ENCODE measurements around the gene ENGASE.
"Not testable (repeated sequence)": the region's sequence is repeated elsewhere in the genome, so short reads cannot be mapped to it uniquely, and the experiment has no call there.

Gene ENGASE, protein sequence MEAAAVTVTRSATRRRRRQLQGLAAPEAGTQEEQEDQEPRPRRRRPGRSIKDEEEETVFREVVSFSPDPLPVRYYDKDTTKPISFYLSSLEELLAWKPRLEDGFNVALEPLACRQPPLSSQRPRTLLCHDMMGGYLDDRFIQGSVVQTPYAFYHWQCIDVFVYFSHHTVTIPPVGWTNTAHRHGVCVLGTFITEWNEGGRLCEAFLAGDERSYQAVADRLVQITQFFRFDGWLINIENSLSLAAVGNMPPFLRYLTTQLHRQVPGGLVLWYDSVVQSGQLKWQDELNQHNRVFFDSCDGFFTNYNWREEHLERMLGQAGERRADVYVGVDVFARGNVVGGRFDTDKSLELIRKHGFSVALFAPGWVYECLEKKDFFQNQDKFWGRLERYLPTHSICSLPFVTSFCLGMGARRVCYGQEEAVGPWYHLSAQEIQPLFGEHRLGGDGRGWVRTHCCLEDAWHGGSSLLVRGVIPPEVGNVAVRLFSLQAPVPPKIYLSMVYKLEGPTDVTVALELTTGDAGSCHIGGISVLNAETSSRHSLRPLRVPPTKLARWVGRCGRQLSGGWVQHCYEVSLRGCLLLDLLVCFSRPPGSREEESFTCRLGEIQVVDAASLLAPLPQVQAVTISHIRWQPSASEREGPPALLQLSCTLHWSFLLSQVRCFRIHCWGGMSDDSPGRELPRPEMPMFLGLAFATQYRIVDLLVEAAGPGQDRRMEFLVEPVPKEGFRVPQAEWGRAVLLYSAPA

GRCh38 chr17:79074649-79075445 is at the start of gene ENGASE:
Gene ENGASE (plus strand): TSS chr17:79074824. CDS start chr17:79074945, 121 bp downstream.
- peak; percentile 88 for DNase-seq (ENCODE audit: low read depth)

GRCh38 chr17:79024901-79025737 is 49.5 kb upstream of the ENGASE start:
- DNase-seq (ENCODE audit: low read depth) = no peak

DNA sequence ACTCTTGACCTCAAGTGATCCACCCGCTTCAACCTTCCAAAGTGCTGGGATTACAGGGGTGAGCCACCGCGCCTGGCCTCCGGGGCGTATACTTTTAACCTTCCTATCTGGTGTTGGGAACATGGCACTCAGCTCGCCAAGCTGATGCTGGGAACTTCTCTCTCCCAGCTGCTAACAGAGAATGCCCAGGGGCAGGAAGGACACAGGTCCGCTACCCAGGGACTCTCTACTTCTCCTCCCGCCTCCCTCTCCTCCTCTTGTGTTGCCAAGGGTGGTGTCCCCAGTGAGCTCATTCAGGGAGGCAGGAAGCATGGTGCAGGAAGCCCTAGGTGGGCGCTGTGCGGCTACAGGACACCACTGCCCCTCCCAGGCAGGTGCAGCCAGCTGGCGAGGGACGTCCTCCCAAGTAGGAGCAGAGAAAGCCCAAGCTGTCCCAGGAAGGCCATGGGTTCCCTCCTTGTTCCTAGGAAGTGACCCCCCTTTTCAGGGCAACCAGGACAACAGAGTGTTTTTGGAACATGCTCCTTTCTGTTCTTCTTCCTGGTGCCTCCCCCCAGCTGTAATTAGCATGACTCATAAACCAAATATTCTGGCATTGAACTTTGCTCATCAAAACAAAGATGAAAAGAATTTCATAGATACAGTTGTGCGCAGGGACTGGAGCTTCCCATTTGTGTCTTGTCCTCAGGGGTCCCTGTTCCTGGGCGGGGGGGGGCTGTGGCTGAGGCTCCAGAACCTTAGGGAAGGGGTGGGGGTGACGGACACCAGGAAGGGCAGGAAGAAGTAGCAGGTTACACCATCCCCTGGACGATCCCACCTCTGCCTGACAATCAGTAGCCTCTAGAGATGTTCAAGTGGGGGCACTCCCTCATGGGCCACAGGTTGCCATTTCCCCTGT is 48.0 kb upstream of the ENGASE start:
- DNase-seq (ENCODE audit: low read depth) = no peak

GRCh38 chr17:79027274-79027924 is 47.2 kb upstream of the ENGASE start:
- DNase-seq (ENCODE audit: low read depth) = no peak

- no peak for DNase-seq (ENCODE audit: low read depth)
These were observed 46.6 kb upstream of the ENGASE start for GRCh38 chr17:79027925-79028491.

DNA sequence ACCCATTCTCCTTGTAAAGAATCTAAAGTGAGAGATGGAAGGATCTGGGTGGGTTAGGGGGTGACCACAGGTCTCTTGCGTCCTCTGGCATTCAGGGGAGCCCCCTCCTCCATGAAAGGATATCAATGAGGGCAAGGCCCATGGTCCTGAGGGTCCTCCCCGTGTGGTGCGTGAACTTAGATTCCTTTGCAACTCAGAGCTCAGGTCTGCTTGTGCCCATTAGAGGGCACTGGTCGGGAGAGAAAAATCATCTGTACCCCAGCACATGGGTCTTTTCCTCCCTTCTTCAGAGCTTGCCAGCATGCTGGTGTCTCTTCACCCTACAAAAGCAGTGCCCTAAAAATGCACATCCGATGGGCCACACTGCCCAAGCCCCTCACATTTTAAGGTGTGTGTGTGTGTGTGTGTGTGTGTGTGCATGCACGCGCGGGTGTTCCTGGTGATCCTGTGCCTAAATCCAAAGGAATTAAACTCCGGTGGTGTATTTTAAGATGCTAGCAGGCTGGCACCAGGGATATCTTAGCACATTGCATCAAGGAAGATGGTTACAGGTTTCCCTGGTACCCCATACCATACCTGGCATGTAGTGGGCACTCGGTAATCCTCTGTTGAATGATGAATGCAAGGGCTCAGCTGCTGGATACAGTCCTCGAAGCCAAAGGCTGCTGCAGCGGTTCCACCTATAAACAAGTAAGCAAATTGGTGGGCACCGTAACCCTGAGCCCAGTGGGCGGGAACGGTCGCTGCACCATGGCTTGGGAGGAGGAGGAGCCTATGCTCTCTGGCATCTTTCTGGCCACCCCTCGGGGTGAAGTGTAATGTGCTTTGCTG is 45.9 kb upstream of the ENGASE start:
- no peak for DNase-seq (ENCODE audit: low read depth)

GRCh38 chr17:79029327-79030009 is 45.2 kb upstream of the ENGASE start:
- no peak for DNase-seq (ENCODE audit: low read depth)

DNA sequence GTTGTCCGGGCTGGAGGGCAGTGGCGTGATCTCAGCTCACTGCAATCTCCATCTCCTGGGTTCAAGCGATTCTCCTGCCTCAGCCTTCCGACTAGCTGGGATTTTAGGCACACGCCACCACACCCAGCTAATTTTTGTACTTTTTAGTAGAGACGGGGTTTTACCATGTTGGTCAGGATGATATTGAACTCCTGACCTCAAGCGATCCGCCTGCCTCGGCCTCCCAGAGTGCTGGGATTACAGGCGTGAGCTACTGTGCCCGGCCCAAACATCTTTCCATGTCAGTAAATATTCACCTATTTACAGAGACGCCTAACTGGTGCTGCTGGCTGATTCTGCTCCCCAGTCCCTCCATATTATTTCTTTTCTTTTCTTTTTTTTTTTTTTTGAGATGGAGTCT is 44.0 kb upstream of the ENGASE start:
- not testable (repeated sequence) for DNase-seq (ENCODE audit: low read depth)

DNA sequence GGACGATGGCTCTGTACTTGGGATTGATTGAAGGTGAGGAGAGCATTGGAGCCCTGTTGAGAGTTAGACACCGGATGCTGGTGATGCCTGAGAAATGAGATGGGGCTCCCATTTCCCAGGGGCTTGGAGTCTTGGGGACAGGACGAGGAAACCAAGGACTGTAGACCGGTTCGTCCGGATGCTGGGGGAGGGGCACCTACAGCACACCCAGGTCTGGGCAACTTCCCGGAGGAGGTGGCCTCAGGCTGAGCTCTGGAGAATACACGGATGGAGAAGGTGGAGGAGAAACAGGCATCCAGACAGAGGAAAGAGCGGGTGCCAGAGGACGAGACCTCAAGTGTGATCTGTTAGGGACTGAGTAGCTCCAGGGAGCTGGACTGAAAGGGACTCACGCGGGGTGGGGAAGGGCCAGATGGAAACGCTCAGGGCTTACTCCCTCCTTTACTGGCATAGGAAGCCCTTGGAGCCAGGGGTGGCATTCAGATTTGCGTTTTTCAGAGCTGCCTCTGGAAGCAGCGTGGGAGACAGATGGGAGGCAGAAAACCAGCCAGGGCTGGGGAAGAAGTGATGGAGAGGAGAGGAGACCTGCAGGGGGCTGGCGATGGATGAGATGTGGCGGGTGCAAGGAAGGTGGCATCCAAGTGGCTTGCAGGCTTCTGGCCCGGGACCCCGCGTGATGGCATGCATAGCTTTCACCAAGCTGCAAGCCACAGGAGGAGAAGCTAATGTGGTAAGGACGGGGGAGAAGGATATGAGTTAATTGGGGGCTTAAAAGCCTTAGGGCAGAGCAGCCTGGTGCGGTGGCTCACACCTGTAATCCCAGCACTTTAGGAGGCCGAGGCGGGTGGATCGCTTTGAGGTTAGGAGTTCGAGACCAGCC is 42.4 kb upstream of the ENGASE start:
- DNase-seq (ENCODE audit: low read depth) = no peak

DNA sequence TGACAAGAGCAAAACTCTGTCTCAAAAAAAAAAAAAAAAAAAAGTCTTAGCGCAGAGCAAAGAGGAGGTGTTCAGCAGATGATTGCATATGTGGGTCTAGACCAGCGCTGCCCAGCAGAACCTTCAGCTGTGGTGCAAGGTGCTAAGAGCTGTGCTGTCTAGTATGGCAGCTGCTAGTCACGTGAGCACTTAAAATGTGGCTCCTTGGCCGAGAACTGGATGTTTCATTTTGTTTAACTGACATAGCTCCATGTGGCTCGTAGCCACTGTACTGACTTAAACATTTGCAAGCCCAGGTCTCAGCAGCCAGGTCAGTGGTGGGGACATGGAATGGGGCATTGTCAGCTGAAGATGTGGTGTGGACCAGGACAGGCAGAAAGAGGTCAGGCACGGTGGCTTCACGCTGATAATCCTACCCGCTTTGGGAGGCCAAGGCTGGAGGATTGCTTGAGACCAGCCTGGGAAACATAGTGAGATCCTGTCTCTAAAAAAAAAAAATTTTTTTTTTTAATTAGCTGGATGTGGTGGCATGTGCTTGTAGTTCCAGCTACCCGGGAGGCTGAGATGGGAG is 41.5 kb upstream of the ENGASE start:
- DNase-seq (ENCODE audit: low read depth) = no peak

GRCh38 chr17:79033741-79034501 is 40.7 kb upstream of the ENGASE start:
- no peak for DNase-seq (ENCODE audit: low read depth)

GRCh38 chr17:79034931-79035485 is 39.6 kb upstream of the ENGASE start:
- DNase-seq (ENCODE audit: low read depth) = no peak

- DNase-seq (ENCODE audit: low read depth) = no peak
These were observed 38.9 kb upstream of the ENGASE start for GRCh38 chr17:79035686-79036085.

GRCh38 chr17:79036181-79036580 is 38.4 kb upstream of the ENGASE start:
- no peak for DNase-seq (ENCODE audit: low read depth)

DNA sequence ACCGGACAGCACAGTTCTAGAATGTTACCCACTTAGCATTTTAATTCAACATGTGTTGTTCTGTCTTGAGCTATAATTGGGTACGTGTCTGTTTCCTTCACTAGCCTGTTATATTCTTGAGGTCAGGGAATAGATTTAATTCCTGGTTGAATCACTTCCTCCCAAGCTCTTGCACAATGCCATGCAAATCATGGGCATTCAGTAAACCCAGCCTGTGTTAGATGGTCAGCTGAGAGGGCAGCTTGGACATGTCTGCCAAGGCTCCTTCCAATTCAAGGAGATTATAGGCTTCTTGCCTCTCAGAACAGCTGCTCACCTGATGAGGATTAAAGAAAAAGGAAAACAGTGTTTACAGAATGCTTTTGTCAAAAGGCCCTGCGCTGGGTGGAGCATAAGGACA is 38.0 kb upstream of the ENGASE start:
- no peak for DNase-seq (ENCODE audit: low read depth)

Data from activated T-cell treated with anti-CD3 and anti-CD28 coated beads for 24 hours (primary cell).